Bronchial epithelial cell (primary cell): ENCODE results near the gene ME2. TPM values are rescaled to one million over a fixed set of nuclear protein-coding genes. Genes with fewer than 3 reads are reported as not detected.

Experiments used
- DNase-seq: peaks from one replicate; pipeline ENCODE4 v3.0.0-alpha.2; 2010; ENCODE audit warnings: low read depth
- FAIRE-seq: peaks from 2 replicates; lab custom pipeline; 2011; peaks lifted over from hg19 to GRCh38; lab: Jason Lieb, UNC
- H3K27me3 ChIP-seq: 2 replicates; pipeline ENCODE4 v1.5.1; 2011; ENCODE audit warnings: low read length; ENCODE audit not compliant: control insufficient read depth, insufficient read depth
- H3K36me3 ChIP-seq: 2 replicates; pipeline ENCODE4 v1.5.1; 2011; ENCODE audit warnings: low read length; ENCODE audit not compliant: control insufficient read depth, insufficient read depth
- H3K4me3 ChIP-seq: 2 replicates; pipeline ENCODE4 v1.5.1; 2011; ENCODE audit warnings: mild to moderate bottlenecking, low read depth, low read length, control low read depth
- CTCF ChIP-seq: IDR thresholded peaks from 2 replicates; pipeline ENCODE4 v1.5.1; 2011; ENCODE audit warnings: mild to moderate bottlenecking, moderate library complexity, low read length, control low read depth, inconsistent platforms; ENCODE audit not compliant: insufficient read depth, severe bottlenecking
- total RNA-seq: library from RNA; depleted of rRNA; stranded (reverse); fragments of >200 nt; gene quantifications from 2 replicates; pipeline ENCODE4 v1.2.1, GENCODE V29; 2014

ME2 gene
- total RNA-seq, 1 donor from 2014 or later, result 85.0 TPM

GRCh38 chr18:50896093-50896492, 17.2 kb downstream of the ME2 start:
- Histone ChIP-seq H3K4me3 (no peak overlapping the region), H3K36me3 (no peaks in the 10 kb centered on the region), H3K27me3 (no peaks in the 10 kb centered on the region)
- FAIRE-seq (no peak), DNase-seq (no peak)
- no peak for TF ChIP-seq CTCF

GRCh38 chr18:50898919-50899318, 20.0 kb downstream of the ME2 start:
- no peak overlapping the region for H3K4me3 ChIP-seq
- FAIRE-seq (no peak), DNase-seq (no peak)
- TF ChIP-seq CTCF, result no peak
- H3K36me3 ChIP-seq, result no peaks in the 10 kb centered on the region
- no peaks in the 10 kb centered on the region for H3K27me3 ChIP-seq

- FAIRE-seq (no peak), DNase-seq (no peak)
- Histone ChIP-seq H3K36me3 (peaks cover 2% of the 10 kb centered on the region), H3K4me3 (no peak overlapping the region), H3K27me3 (no peaks in the 10 kb centered on the region)
- TF ChIP-seq CTCF, result no peak
These were observed 23.9 kb downstream of the ME2 start for GRCh38 chr18:50902797-50903196.

DNA sequence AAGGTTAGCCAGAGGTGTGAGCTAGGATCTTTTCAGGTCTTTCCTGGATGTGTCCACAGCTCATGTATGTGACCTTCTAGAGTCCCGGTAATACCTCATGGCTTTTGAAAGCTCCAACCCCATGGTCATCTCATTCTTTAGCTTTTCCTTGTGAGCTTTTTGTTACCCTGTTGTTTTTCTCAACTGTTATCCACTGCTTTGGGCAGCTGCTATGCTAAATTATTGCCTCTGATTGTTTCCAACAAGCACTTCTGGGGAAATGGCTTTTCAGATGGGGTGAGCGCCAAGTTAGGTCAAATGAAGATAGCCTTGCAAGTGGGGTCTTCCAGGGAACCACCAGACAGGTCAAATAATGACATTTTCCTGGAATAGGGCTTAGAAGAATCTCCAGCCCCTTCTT, 27.9 kb downstream of the ME2 start:
- DNase-seq, result no peak
- FAIRE-seq, result no peak
- Histone ChIP-seq H3K27me3 (no peaks in the 10 kb centered on the region), H3K4me3 (no peak overlapping the region), H3K36me3 (peaks cover 4% of the 10 kb centered on the region)
- no peak for TF ChIP-seq CTCF

DNA sequence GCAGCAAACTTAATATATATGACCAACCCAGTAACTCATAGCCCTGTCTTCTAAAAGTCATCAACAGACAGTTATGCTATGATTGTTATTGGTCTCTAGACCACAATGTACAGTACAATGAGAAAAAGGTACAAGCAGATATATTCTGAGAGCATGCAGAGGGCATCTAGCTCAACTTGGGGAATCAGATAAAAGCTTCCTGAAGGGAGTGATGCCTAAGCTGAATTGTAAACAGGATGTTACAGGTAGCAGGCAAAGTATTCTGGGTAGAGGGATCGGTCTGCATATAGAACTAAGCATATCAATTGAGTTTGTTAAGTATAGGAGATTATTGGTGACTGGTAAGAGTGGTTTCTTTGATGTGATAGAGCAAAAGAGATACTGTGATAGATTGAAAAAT, 30.3 kb downstream of the ME2 start:
- H3K4me3 ChIP-seq, result no peak overlapping the region
- FAIRE-seq (no peak), DNase-seq (no peak)
- TF ChIP-seq CTCF, result no peak
- H3K36me3 ChIP-seq, result peaks cover 5% of the 10 kb centered on the region
- no peaks in the 10 kb centered on the region for H3K27me3 ChIP-seq

DNA sequence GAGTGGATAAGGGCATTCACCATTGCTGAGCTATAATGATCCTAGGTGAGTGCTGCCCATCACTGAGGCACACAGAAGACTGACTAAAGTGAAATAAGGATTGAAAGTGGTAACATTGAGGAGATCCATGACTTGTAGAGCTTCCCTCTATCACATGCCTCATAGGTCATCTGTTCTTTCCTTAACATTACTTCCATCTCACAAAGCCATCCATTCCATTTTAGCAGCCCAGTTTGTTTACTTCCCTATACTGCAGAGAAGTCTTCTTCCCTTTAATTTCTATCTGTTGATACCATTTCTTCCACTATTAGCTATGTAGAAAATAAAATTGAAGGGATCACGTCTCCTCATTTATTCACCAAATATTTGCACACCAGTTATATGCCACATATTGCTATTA, 32.1 kb downstream of the ME2 start:
- Histone ChIP-seq H3K27me3 (no peaks in the 10 kb centered on the region), H3K36me3 (peaks cover 5% of the 10 kb centered on the region), H3K4me3 (no peak overlapping the region)
- DNase-seq (no peak), FAIRE-seq (no peak)
- TF ChIP-seq CTCF, result no peak
